Lung (tissue), 12 donors: Measurements from ENCODE around the gene HABP2. TPM values are rescaled to one million over a fixed set of nuclear protein-coding genes. Genes with fewer than 3 reads are reported as not detected.

ENCODE experiments used
- ATAC-seq: fragments of 200-7000 bp; cut with Tn5 transposase; one replicate; pipeline ENCODE4 v1.9.1; 2020; ENCODE audit warnings: moderate number of reproducible peaks; ENCODE audit not compliant: insufficient read depth, low FRiP score
- DNase-seq, 3 donors: peaks; one replicate each; pipeline ENCODE4 v3.0.0-alpha.2; 2013 to 2017
- H3K27ac ChIP-seq, 2 donors: one replicate each; pipeline ENCODE4 v1.5.1; 2013; ENCODE audit warnings: mild to moderate bottlenecking in 2 of 2, moderate library complexity in 2 of 2, control low read depth in 1 of 2, inconsistent platforms in 1 of 2, low read depth in 1 of 2, low read length in 1 of 2
- H3K27me3 ChIP-seq, 3 donors: one replicate each; pipeline ENCODE4 v1.5.1; 2013; ENCODE audit warnings: low read length in 2 of 3; ENCODE audit not compliant: control insufficient read depth in 3 of 3, insufficient read depth in 3 of 3
- H3K36me3 ChIP-seq, 4 donors: one replicate each; pipeline ENCODE4 v1.5.1; 2013; ENCODE audit warnings: low read length in 4 of 4, mild to moderate bottlenecking in 1 of 4, moderate library complexity in 1 of 4; ENCODE audit not compliant: control insufficient read depth in 4 of 4, insufficient read depth in 4 of 4
- H3K4me1 ChIP-seq, 5 donors: one replicate each; pipeline ENCODE4 v1.5.1; 2013; ENCODE audit warnings: low read length in 5 of 5, mild to moderate bottlenecking in 2 of 5, moderate library complexity in 1 of 5; ENCODE audit not compliant: control insufficient read depth in 5 of 5, insufficient read depth in 5 of 5
- H3K4me3 ChIP-seq: one replicate; pipeline ENCODE4 v1.5.1; 2013; ENCODE audit warnings: mild to moderate bottlenecking, control low read depth, moderate library complexity
- H3K9ac ChIP-seq, 2 donors: one replicate each; pipeline ENCODE4 v1.5.1; 2013; ENCODE audit warnings: low read length in 2 of 2, control low read depth in 1 of 2; ENCODE audit not compliant: insufficient read depth in 1 of 2
- H3K9me3 ChIP-seq, 4 donors: one replicate each; pipeline ENCODE4 v1.5.1; 2013; ENCODE audit warnings: low read length in 3 of 4, mild to moderate bottlenecking in 1 of 4, moderate library complexity in 1 of 4; ENCODE audit not compliant: control insufficient read depth in 4 of 4, insufficient read depth in 3 of 4
- WGBS, 2 donors: extraction: QIAGEN DNeasy Blood & Tissue Kit; methylation state at CpG; one replicate each; pipeline ENCODE4 v1.1.7; 2013; 5-methylcytosine and 5-hydroxymethylcytosine counted together
- polyA plus RNA-seq, 2 donors: library from polyadenylated mRNA; stranded (reverse); fragments of 200-250 nt; gene quantifications; one replicate each; pipeline ENCODE4 v1.2.1, GENCODE V29; 2013
- total RNA-seq, 2 donors: library from RNA; depleted of rRNA in 1 of 2; stranded (reverse); fragments of >200 nt in 1 of 2; gene quantifications; one replicate each; pipeline ENCODE4 v1.2.1, GENCODE V29; 2014 to 2021
- TF ChIP-seq, protein P1 (sequence below): IDR thresholded peaks from 2 replicates; pipeline ENCODE4 v1.5.1; 2012; ENCODE audit warnings: mild to moderate bottlenecking; ENCODE audit errors: control extremely low read depth, extremely low read depth
- donor health status: control.
- donor health status: control.
- donor health status: Bipolar disorder and iron deficiency.
- donor health status: healthy.
- donor health status: DM: yes; HTN: yes; CAD: no.

Gene HABP2
- total and polyA plus RNA-seq, 4 donors = 0.10 to 1.3 (median 0.65) TPM

DNA sequence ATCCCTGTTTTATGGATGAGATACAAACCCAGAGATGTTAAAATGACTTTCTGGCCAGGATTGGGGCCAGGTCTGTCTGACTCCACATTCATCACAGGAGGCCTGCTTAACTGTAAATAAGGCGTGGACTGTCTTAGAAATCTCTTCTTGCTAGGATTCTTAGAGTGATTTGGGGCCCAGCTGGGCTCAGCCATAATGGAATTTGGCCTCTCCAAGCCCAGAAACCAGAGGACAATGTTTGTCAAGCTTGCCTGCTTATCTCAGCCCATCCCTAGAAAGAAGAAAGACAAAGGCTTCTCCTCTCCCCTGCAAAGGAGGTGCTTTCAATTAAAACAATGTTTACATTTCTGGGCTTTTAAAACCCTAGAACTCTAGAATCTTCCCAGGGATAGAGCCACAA is 2.9 kb downstream of the HABP2 start:
- ATAC-seq = no peak
- Histone ChIP-seq H3K4me3 (no peak overlapping the region), H3K36me3 (no peaks in the 10 kb centered on the region), H3K27me3 (no peaks in the 10 kb centered on the region), H3K9me3 (no peaks in the 10 kb centered on the region), H3K27ac (no peak overlapping the region), H3K9ac (no peak overlapping the region), H3K4me1 (peaks cover 0 to 15% (median 6%) of the 10 kb centered on the region in 5 donors)
- no peak for DNase-seq
- WGBS, 2 donors = 95 to 100% methylated on average over 1 of the region's 1 CpG
- TF ChIP-seq, protein P1, sequence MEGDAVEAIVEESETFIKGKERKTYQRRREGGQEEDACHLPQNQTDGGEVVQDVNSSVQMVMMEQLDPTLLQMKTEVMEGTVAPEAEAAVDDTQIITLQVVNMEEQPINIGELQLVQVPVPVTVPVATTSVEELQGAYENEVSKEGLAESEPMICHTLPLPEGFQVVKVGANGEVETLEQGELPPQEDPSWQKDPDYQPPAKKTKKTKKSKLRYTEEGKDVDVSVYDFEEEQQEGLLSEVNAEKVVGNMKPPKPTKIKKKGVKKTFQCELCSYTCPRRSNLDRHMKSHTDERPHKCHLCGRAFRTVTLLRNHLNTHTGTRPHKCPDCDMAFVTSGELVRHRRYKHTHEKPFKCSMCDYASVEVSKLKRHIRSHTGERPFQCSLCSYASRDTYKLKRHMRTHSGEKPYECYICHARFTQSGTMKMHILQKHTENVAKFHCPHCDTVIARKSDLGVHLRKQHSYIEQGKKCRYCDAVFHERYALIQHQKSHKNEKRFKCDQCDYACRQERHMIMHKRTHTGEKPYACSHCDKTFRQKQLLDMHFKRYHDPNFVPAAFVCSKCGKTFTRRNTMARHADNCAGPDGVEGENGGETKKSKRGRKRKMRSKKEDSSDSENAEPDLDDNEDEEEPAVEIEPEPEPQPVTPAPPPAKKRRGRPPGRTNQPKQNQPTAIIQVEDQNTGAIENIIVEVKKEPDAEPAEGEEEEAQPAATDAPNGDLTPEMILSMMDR = no peak

DNA sequence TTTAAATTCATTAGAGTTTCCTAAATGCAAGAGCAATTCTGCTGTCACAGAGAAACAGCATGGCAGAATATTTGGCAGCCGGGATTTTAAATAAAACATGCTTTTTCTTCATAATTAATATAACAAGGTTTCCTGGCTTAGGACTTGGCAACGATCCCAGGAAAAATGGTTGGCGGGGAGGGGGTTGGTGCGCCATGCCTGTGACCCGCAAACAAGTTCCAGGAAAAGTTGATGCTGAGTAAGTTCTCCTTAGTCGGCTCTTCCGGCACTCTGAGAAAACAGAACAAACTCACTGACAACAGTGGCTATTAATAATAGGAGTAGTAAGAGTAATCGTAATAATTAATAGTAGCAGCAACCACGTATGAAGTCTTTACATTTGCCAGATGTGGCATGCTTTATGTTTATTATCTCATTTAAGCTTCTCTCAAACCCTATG is 4.6 kb downstream of the HABP2 start:
- TF ChIP-seq, protein P1 = no peak
- Histone ChIP-seq H3K27ac (no peak overlapping the region), H3K9me3 (no peaks in the 10 kb centered on the region), H3K9ac (no peak overlapping the region), H3K4me3 (no peak overlapping the region), H3K27me3 (no peaks in the 10 kb centered on the region), H3K4me1 (peaks cover 0 to 15% (median 4%) of the 10 kb centered on the region in 5 donors), H3K36me3 (no peaks in the 10 kb centered on the region)
- peak; percentile 81 to 87 (median 85) for DNase-seq
- no peak for ATAC-seq
- WGBS, 2 donors = 11 to 12% methylated on average over 9 of the region's 9 CpGs

DNA sequence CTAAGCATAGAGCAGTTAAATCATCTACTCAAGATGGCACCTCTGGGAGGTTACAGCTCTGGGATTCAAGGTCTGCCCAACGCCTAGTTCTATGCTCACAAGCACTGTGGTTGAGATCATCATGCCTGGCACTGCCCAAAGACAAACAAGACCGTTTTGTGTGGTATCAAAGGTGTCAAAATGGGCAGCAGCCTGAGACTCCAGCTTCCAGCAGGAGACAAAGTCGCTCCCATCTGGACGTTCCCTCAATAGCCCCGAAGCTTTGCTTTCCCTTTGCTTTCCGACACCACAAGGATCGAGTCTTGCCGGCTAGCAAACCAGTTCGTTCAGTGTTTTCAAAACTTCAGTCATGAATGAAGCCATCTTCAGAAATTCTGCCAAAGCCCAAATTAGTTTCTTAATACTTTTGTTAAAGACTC is 5.1 kb downstream of the HABP2 start:
- no peak for ATAC-seq
- H3K27ac ChIP-seq = no peak overlapping the region

More for the DNA sequence above, 5.1 kb downstream of the HABP2 start:
- Histone ChIP-seq H3K4me1 (peaks cover 0 to 18% (median 6%) of the 10 kb centered on the region in 5 donors), H3K36me3 (no peaks in the 10 kb centered on the region), H3K9ac (peak overlapping the region in 1 of 2 donors; percentile 24), H3K4me3 (no peak overlapping the region), H3K9me3 (no peaks in the 10 kb centered on the region), H3K27me3 (no peaks in the 10 kb centered on the region)
- 39% methylated on average over 9 of the region's 9 CpGs for WGBS, 2 donors
- DNase-seq = peak; percentile 19 to 66 (median 59)
- TF ChIP-seq, protein P1 = no peak
